Fibroblast of lung (primary cell): Measurements from ENCODE around the gene TTC38. TPM values are rescaled to one million over a fixed set of nuclear protein-coding genes. Genes with fewer than 3 reads are reported as not detected.

Experiments
- DNase-seq, 2 donors: peaks; one replicate each; pipeline versions ENCODE4 v3.0.0 to v3.0.0-alpha.2; 2010; ENCODE audit warnings: low read depth in 2 of 2
- H2AFZ ChIP-seq: 2 replicates; pipeline ENCODE4 v1.5.1; 2012; ENCODE audit warnings: low read length, control low read depth, inconsistent platforms
- H3K27ac ChIP-seq: 2 replicates; pipeline ENCODE4 v1.5.1; 2011; ENCODE audit warnings: low read length, control low read depth; ENCODE audit not compliant: insufficient read depth
- H3K27me3 ChIP-seq: 2 replicates; pipeline ENCODE4 v1.5.1; 2011; ENCODE audit warnings: mild to moderate bottlenecking, low read length; ENCODE audit not compliant: control insufficient read depth, insufficient read depth
- H3K36me3 ChIP-seq: 2 replicates; pipeline ENCODE4 v1.5.1; 2011; ENCODE audit warnings: low read length; ENCODE audit not compliant: control insufficient read depth, insufficient read depth
- H3K4me1 ChIP-seq: 2 replicates; pipeline ENCODE4 v1.5.1; 2011; ENCODE audit warnings: low read length; ENCODE audit not compliant: control insufficient read depth, insufficient read depth; ENCODE audit errors: extremely low read depth
- H3K4me2 ChIP-seq: 2 replicates; pipeline ENCODE4 v1.5.1; 2011; ENCODE audit warnings: low read length, control low read depth; ENCODE audit not compliant: insufficient read depth; ENCODE audit errors: extremely low read depth
- H3K4me3 ChIP-seq, 4 experiments: fragments of 200-600 bp in 1 of 4; sonication (generic) in 1 of 4; replicated peaks in 1 of 4; 2 replicates each; pipeline ENCODE4 v1.5.1; 2011 to 2016; ENCODE audit warnings: low read length in 4 of 4, low read depth in 3 of 4, mild to moderate bottlenecking in 3 of 4, control low read depth in 2 of 4, inconsistent platforms in 1 of 4, mixed read lengths in 1 of 4; ENCODE audit not compliant: insufficient read depth in 1 of 4; ENCODE audit errors: control extremely low read depth in 1 of 4
- H3K79me2 ChIP-seq: 2 replicates; pipeline ENCODE4 v1.5.1; 2012; ENCODE audit warnings: mild to moderate bottlenecking, low read length, inconsistent platforms; ENCODE audit not compliant: control insufficient read depth, insufficient read depth
- H3K9ac ChIP-seq: 2 replicates; pipeline ENCODE4 v1.5.1; 2011; ENCODE audit warnings: mild to moderate bottlenecking, low read length, control low read depth; ENCODE audit not compliant: insufficient read depth
- H3K9me3 ChIP-seq: 2 replicates; pipeline ENCODE4 v1.5.1; 2012; ENCODE audit warnings: low read depth, low read length; ENCODE audit not compliant: control insufficient read depth, insufficient read depth
- H4K20me1 ChIP-seq: 2 replicates; pipeline ENCODE4 v1.5.1; 2011; ENCODE audit warnings: low read length; ENCODE audit not compliant: control insufficient read depth, insufficient read depth; ENCODE audit errors: extremely low read depth
- EZH2 ChIP-seq: IDR thresholded peaks from 2 replicates; pipeline ENCODE4 v1.5.1; 2012; ENCODE audit warnings: low read length, control low read depth, mild to moderate bottlenecking; ENCODE audit errors: missing control alignments
- polyA plus RNA-seq, 2 donors: library from polyadenylated mRNA; depleted of rRNA in 1 of 2; stranded (reverse) in 1 of 2; unstranded in 1 of 2; fragments of >200 nt; gene quantifications; 2 replicates each; pipeline ENCODE4 v1.2.1, GENCODE V29; 2011 to 2012; ENCODE audit warnings: missing spikeins in 1 of 2
- total RNA-seq: library from RNA; depleted of rRNA; stranded (reverse); fragments of >200 nt; gene quantifications from 2 replicates; pipeline ENCODE4 v1.2.1, GENCODE V29; 2014
- TF ChIP-seq, protein P1 (sequence below), 2 donors: IDR thresholded peaks in 1 of 2; conservative IDR thresholded peaks in 1 of 2; 1 replicate in 1 of 2; 2 replicates in 1 of 2; pipeline ENCODE4 v1.5.1; 2011 to 2012; ENCODE audit warnings: low read length in 2 of 2, control low read depth in 1 of 2, inconsistent platforms in 1 of 2, low read depth in 1 of 2, mild to moderate bottlenecking in 1 of 2

Gene TTC38
- total and polyA plus RNA-seq, 2 donors (not counting 1 experiment from before 2014, with no cell fraction given): 17.6 to 27.6 TPM

GRCh38 chr22:46330426-46330825, 62.6 kb downstream of the TTC38 start:
- TF ChIP-seq EZH2: no peak
- TF ChIP-seq, protein P1, sequence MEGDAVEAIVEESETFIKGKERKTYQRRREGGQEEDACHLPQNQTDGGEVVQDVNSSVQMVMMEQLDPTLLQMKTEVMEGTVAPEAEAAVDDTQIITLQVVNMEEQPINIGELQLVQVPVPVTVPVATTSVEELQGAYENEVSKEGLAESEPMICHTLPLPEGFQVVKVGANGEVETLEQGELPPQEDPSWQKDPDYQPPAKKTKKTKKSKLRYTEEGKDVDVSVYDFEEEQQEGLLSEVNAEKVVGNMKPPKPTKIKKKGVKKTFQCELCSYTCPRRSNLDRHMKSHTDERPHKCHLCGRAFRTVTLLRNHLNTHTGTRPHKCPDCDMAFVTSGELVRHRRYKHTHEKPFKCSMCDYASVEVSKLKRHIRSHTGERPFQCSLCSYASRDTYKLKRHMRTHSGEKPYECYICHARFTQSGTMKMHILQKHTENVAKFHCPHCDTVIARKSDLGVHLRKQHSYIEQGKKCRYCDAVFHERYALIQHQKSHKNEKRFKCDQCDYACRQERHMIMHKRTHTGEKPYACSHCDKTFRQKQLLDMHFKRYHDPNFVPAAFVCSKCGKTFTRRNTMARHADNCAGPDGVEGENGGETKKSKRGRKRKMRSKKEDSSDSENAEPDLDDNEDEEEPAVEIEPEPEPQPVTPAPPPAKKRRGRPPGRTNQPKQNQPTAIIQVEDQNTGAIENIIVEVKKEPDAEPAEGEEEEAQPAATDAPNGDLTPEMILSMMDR (conservative IDR thresholded peaks at IDR 0.05 in 1 of 2, IDR thresholded peaks at IDR 0.05 in 1 of 2; ENCODE audit: low read depth in 1 of 2, low read length in 2 of 2): no peak
- Histone ChIP-seq H3K27ac (no peak overlapping the region), H2AFZ (no peak overlapping the region), H3K36me3 (peaks cover 11% of the 10 kb centered on the region), H3K4me1 (no peaks in the 10 kb centered on the region), H3K79me2 (no peaks in the 10 kb centered on the region), H3K4me3 (no peak overlapping the region), H4K20me1 (no peaks in the 10 kb centered on the region), H3K9ac (no peak overlapping the region), H3K4me2 (no peak overlapping the region), H3K9me3 (no peaks in the 10 kb centered on the region), H3K27me3 (no peaks in the 10 kb centered on the region)
- DNase-seq: no peak

GRCh38 chr22:46331496-46331895, 63.7 kb downstream of the TTC38 start:
- H3K4me1 ChIP-seq: peaks cover 1% of the 10 kb centered on the region
- TF ChIP-seq EZH2: no peak
- TF ChIP-seq, protein P1 (conservative IDR thresholded peaks at IDR 0.05 in 1 of 2, IDR thresholded peaks at IDR 0.05 in 1 of 2; ENCODE audit: low read depth in 1 of 2, low read length in 2 of 2): no peak
- H3K9me3 ChIP-seq: no peaks in the 10 kb centered on the region
- H2AFZ ChIP-seq: no peak overlapping the region
- H4K20me1 ChIP-seq: no peaks in the 10 kb centered on the region
- peaks cover 10% of the 10 kb centered on the region for H3K79me2 ChIP-seq
- H3K27me3 ChIP-seq: no peaks in the 10 kb centered on the region
- no peak overlapping the region for H3K27ac ChIP-seq
- peaks cover 8% of the 10 kb centered on the region for H3K36me3 ChIP-seq
- no peak overlapping the region for H3K4me3 ChIP-seq
- H3K4me2 ChIP-seq: no peak overlapping the region
- DNase-seq: no peak
- H3K9ac ChIP-seq: no peak overlapping the region

- peak within 1 kb of the TSS; percentile 79 for H3K9ac ChIP-seq
Observed at GRCh38 chr22:46335201-46336118, 67.7 kb downstream of the TTC38 start, which contains the start of gene TRMU. Gene TRMU, plus strand, starts transcription at chr22:46335714. Its CDS starts 51 bp downstream, at chr22:46335765.

More at GRCh38 chr22:46335201-46336118, 67.7 kb downstream of the TTC38 start, which contains the start of gene TRMU:
- TF ChIP-seq, protein P1 (conservative IDR thresholded peaks at IDR 0.05 in 1 of 2, IDR thresholded peaks at IDR 0.05 in 1 of 2; ENCODE audit: low read depth in 1 of 2, low read length in 2 of 2): no peak
- TF ChIP-seq EZH2: no peak
- Histone ChIP-seq H3K36me3 (peaks cover 11% of the 10 kb centered on the region), H4K20me1 (no peaks in the 10 kb centered on the region), H3K4me2 (peak within 1 kb of the TSS; percentile 94), H2AFZ (peak within 1 kb of the TSS; percentile 63), H3K79me2 (peaks cover 25% of the 10 kb centered on the region), H3K4me3 (peak within 1 kb of the TSS; percentile 86 to 88 (median 87)), H3K4me1 (peaks cover 7% of the 10 kb centered on the region), H3K27ac (peak within 1 kb of the TSS; percentile 78), H3K27me3 (no peaks in the 10 kb centered on the region), H3K9me3 (no peaks in the 10 kb centered on the region)
- DNase-seq: peak; percentile 89 to 90
